Natural killer cell (primary cell): ENCODE measurements around the gene IZUMO2. TPM values are rescaled to one million over a fixed set of nuclear protein-coding genes. Genes with fewer than 3 reads are reported as not detected.

Source experiments
- ATAC-seq, 3 donors: fragments of 150-1000 bp in 2 of 3; fragments of 200-7000 bp in 1 of 3; cut with Tn5 transposase; 1 replicate in 1 of 3; 2 replicates in 2 of 3; pipeline ENCODE4 v1.10.0; 2021; ENCODE audit warnings: mild to moderate bottlenecking in 2 of 3, moderate library complexity in 2 of 3
- DNase-seq, 2 donors: peaks; one replicate each; pipeline versions ENCODE4 v3.0.0 to v3.0.0-alpha.2; 2013 to 2021; ENCODE audit warnings: mixed read lengths in 1 of 2
- H3K27ac ChIP-seq: one replicate; pipeline ENCODE4 v1.5.1; 2013; ENCODE audit warnings: mild to moderate bottlenecking, low read length
- H3K27me3 ChIP-seq: one replicate; pipeline ENCODE4 v1.6.1; 2013; ENCODE audit warnings: low read length; ENCODE audit not compliant: control insufficient read depth, insufficient read depth
- H3K36me3 ChIP-seq: one replicate; pipeline ENCODE4 v1.6.1; 2013; ENCODE audit warnings: low read length; ENCODE audit not compliant: control insufficient read depth, insufficient read depth
- H3K4me1 ChIP-seq: one replicate; pipeline ENCODE4 v1.6.1; 2013; ENCODE audit warnings: low read length; ENCODE audit not compliant: control insufficient read depth, insufficient read depth
- H3K4me3 ChIP-seq: one replicate; pipeline ENCODE4 v1.5.1; 2013; ENCODE audit warnings: low read length
- H3K9me3 ChIP-seq: one replicate; pipeline ENCODE4 v1.6.1; 2013; ENCODE audit warnings: low read length; ENCODE audit not compliant: control insufficient read depth, insufficient read depth
- H3K27ac Mint-ChIP-seq, 2 donors: one replicate each; pipeline ENCODE4 v1.8.0; 2022; ENCODE audit warnings: mild to moderate bottlenecking in 2 of 2, mixed read lengths in 2 of 2, moderate library complexity in 1 of 2
- H3K27me3 Mint-ChIP-seq, 2 donors: one replicate each; pipeline ENCODE4 v1.8.0; 2022; ENCODE audit warnings: low read depth in 2 of 2, mixed read lengths in 2 of 2
- H3K36me3 Mint-ChIP-seq: one replicate; pipeline ENCODE4 v1.8.0; 2022; ENCODE audit warnings: mixed read lengths
- H3K4me1 Mint-ChIP-seq, 2 donors: one replicate each; pipeline ENCODE4 v1.8.0; 2022; ENCODE audit warnings: mixed read lengths in 2 of 2
- H3K4me3 Mint-ChIP-seq: one replicate; pipeline ENCODE4 v1.8.0; 2022; ENCODE audit warnings: mild to moderate bottlenecking, moderate library complexity, mixed read lengths
- H3K9me3 Mint-ChIP-seq, 2 donors: one replicate each; pipeline ENCODE4 v1.8.0; 2022; ENCODE audit warnings: mixed read lengths in 2 of 2
- CTCF ChIP-seq: fragments of 200-600 bp; IDR thresholded peaks from one replicate; pipeline ENCODE4 v1.8.0; 2022; ENCODE audit warnings: antibody characterized with exemption
- WGBS: methylation state at CpG from one replicate; pipeline ENCODE4 v1.1.7; 2013; ENCODE audit warnings: missing lambda C conversion rate; ENCODE audit not compliant: insufficient coverage; 5-methylcytosine and 5-hydroxymethylcytosine counted together
- intact Hi-C: fragments of 100-400 bp; cut with micrococcal nuclease; formaldehyde crosslinking; loops from one replicate; pipeline ENCODE4 v1.14.2; 2022
- total RNA-seq, 4 donors: library from RNA; stranded (reverse); fragments of 120-200 nt in 1 of 4; gene quantifications; one replicate each; pipeline versions ENCODE4 v1.2.3 to v1.2.4, GENCODE V29; 2013 to 2022

Gene IZUMO2
- total RNA-seq: not detected
- not detected for total RNA-seq (2013)

GRCh38 chr19:50162988-50163387 is at the start of gene IZUMO2:
Gene IZUMO2, minus strand, starts transcription at chr19:50163281. Its CDS starts 87 bp downstream, at chr19:50163194.
- intact Hi-C loops: no loop called here
- Histone ChIP-seq H3K27me3 (no peaks in the 10 kb centered on the region), H3K4me1 (no peaks in the 10 kb centered on the region), H3K36me3 (no peaks in the 10 kb centered on the region), H3K4me3 (no peak within 1 kb of the TSS), H3K27ac (no peak within 1 kb of the TSS), H3K9me3 (peaks cover 6% of the 10 kb centered on the region)
- no peak for ATAC-seq
- Mint-ChIP-seq H3K27me3 (peaks cover 8 to 9% of the 10 kb centered on the region in 2 donors), H3K36me3 (no peaks in the 10 kb centered on the region), H3K9me3 (peaks cover 0 to 2% of the 10 kb centered on the region in 2 donors), H3K4me3 (no peak within 1 kb of the TSS), H3K27ac (no peak within 1 kb of the TSS), H3K4me1 (no peaks in the 10 kb centered on the region)
- 21% methylated on average over 26 of the region's 26 CpGs for WGBS
- DNase-seq: no peak
- TF ChIP-seq CTCF: no peak

DNA sequence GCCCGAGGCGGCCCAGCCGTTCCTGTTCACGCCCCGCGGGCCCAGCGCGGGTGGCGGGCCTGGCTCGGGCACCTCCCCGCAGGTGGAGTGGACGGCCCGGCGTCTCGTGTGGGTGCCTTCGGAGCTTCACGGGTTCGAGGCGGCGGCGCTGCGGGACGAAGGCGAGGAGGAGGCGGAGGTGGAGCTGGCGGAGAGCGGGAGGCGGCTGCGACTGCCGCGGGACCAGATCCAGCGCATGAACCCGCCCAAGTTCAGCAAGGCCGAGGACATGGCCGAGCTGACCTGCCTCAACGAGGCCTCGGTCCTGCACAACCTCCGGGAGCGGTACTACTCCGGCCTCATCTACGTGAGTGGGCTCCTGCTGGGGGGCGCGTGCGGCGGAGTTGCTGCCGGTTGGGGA is 47.3 kb upstream of the IZUMO2 start:
- no peaks in the 10 kb centered on the region for H3K4me1 ChIP-seq
- no peaks in the 10 kb centered on the region for H3K9me3 ChIP-seq
- intact Hi-C loops: no loop called here
- no peak for TF ChIP-seq CTCF
- H3K27ac ChIP-seq: no peak overlapping the region
- no peak overlapping the region for H3K4me3 ChIP-seq
- no peaks in the 10 kb centered on the region for H3K36me3 ChIP-seq
- Mint-ChIP-seq H3K27me3 (peaks cover 0 to 3% of the 10 kb centered on the region in 2 donors), H3K4me1 (no peaks in the 10 kb centered on the region), H3K9me3 (no peaks in the 10 kb centered on the region), H3K27ac (no peak overlapping the region), H3K4me3 (no peak overlapping the region), H3K36me3 (no peaks in the 10 kb centered on the region)
- ATAC-seq (no peak), DNase-seq (no peak)
- 96% methylated on average over 46 of the region's 46 CpGs for WGBS
- H3K27me3 ChIP-seq: no peaks in the 10 kb centered on the region

DNA sequence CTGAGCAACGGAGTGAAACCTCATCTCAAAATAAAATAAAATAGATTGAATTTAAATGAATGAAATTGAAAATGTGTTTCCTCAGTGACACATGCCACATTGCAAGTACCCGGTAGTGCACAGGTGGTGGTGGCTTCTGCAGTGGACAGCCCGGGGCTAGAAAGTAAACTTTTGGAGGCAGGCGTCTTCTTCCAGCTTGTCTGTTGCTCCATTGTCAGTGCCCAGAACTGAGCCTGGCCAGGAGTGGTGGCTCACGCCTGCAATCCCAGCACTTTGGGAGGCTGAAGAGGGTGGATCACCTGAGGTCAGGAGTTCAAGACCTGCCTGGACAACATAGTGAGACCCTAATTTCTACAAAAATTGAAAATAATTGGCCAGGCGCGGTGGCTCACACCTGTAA is 46.0 kb upstream of the IZUMO2 start:
- no peak for ATAC-seq
- Histone ChIP-seq H3K27ac (no peak overlapping the region), H3K36me3 (no peaks in the 10 kb centered on the region), H3K27me3 (peaks cover 5% of the 10 kb centered on the region), H3K4me3 (no peak overlapping the region), H3K9me3 (no peaks in the 10 kb centered on the region), H3K4me1 (no peaks in the 10 kb centered on the region)
- WGBS: 88% methylated on average over 6 of the region's 7 CpGs
- no peak overlapping the region for H3K27ac Mint-ChIP-seq
- no peaks in the 10 kb centered on the region for H3K4me1 Mint-ChIP-seq
- H3K27me3 Mint-ChIP-seq: peaks cover 0 to 8% of the 10 kb centered on the region in 2 donors
- intact Hi-C loops: no loop called here
- H3K36me3 Mint-ChIP-seq: no peaks in the 10 kb centered on the region
- TF ChIP-seq CTCF: no peak
- no peaks in the 10 kb centered on the region for H3K9me3 Mint-ChIP-seq
- H3K4me3 Mint-ChIP-seq: no peak overlapping the region
- no peak for DNase-seq

- ATAC-seq: no peak
- H3K9me3 ChIP-seq: no peaks in the 10 kb centered on the region
Measured at GRCh38 chr19:50207730-50208129, 44.6 kb upstream of the IZUMO2 start.

More at GRCh38 chr19:50207730-50208129, 44.6 kb upstream of the IZUMO2 start:
- no peaks in the 10 kb centered on the region for H3K9me3 Mint-ChIP-seq
- intact Hi-C loops: no loop called here
- no peak overlapping the region for H3K27ac ChIP-seq
- H3K4me3 Mint-ChIP-seq: no peak overlapping the region
- H3K4me1 ChIP-seq: no peaks in the 10 kb centered on the region
- H3K36me3 ChIP-seq: no peaks in the 10 kb centered on the region
- H3K36me3 Mint-ChIP-seq: no peaks in the 10 kb centered on the region
- WGBS: 65% methylated on average over 2 of the region's 2 CpGs
- H3K27me3 Mint-ChIP-seq: peaks cover 2 to 8% of the 10 kb centered on the region in 2 donors
- H3K4me3 ChIP-seq: no peak overlapping the region
- no peak overlapping the region for H3K27ac Mint-ChIP-seq
- no peaks in the 10 kb centered on the region for H3K4me1 Mint-ChIP-seq
- TF ChIP-seq CTCF: no peak
- peaks cover 13% of the 10 kb centered on the region for H3K27me3 ChIP-seq
- DNase-seq: no peak
